ENCODE data around the gene PLVAP.

- TF ChIP-seq POLR2AphosphoS5 (IDR thresholded peaks at IDR 0.05; ENCODE audit: low read depth, low read length) = no peak
- TF ChIP-seq FOXP2 (optimal IDR thresholded peaks at IDR 0.05; ENCODE audit: borderline replicate concordance, extremely low read depth, extremely low read length, insufficient read depth) = no peak
- TF ChIP-seq TAF1 (IDR thresholded peaks at IDR 0.05; ENCODE audit: borderline replicate concordance, insufficient read depth, low read length) = no peak
- no peak for TF ChIP-seq SIN3A (IDR thresholded peaks at IDR 0.05; ENCODE audit: borderline replicate concordance, insufficient read depth, low read length)
Observed at GRCh38 chr19:17376935-17377600, at the start of gene PLVAP.
